Activated T-cell treated with anti-CD3 and anti-CD28 coated beads, Interleukin-2, amount 50 U/mL, for 4 hours (primary cell): ENCODE results near the gene HECTD1. TPM values are rescaled to one million over a fixed set of nuclear protein-coding genes. Genes with fewer than 3 reads are reported as not detected.
"Not testable (repeated sequence)": the region's sequence is repeated elsewhere in the genome, so short reads cannot be mapped to it uniquely, and the experiment has no call there.

Experiments
- ATAC-seq, 2 donors: fragments of 200-7000 bp; cut with Tn5 transposase; one replicate each; pipeline ENCODE4 v1.10.0; 2021
- DNase-seq: peaks from one replicate; pipeline ENCODE4 v3.0.0-alpha.2; 2020
- H3K27me3 Mint-ChIP-seq: one replicate; pipeline ENCODE4 v1.8.0; 2021; ENCODE audit warnings: low read depth, mixed read lengths
- H3K36me3 Mint-ChIP-seq: one replicate; pipeline ENCODE4 v1.8.0; 2022; ENCODE audit warnings: mixed read lengths; ENCODE audit not compliant: insufficient read depth
- H3K4me1 Mint-ChIP-seq: one replicate; pipeline ENCODE4 v1.8.0; 2021; ENCODE audit warnings: low read depth, mixed read lengths
- H3K4me3 Mint-ChIP-seq: one replicate; pipeline ENCODE4 v1.8.0; 2021; ENCODE audit warnings: mild to moderate bottlenecking, moderate library complexity, mixed read lengths
- H3K9me3 Mint-ChIP-seq: one replicate; pipeline ENCODE4 v1.8.0; 2021; ENCODE audit warnings: mixed read lengths
- total RNA-seq, 3 donors: library from RNA; stranded (reverse); gene quantifications; one replicate each; pipeline ENCODE4 v1.2.1, GENCODE V29; 2021

HECTD1 gene
- total RNA-seq, 3 donors from 2014 or later: 100 to 102 (median 101) TPM

GRCh38 chr14:31059152-31059924, 148.3 kb downstream of the HECTD1 start:
- ATAC-seq (no peak), DNase-seq (no peak)
- Mint-ChIP-seq H3K9me3 (no peaks in the 10 kb centered on the region), H3K4me3 (no peak overlapping the region), H3K4me1 (peaks cover 3% of the 10 kb centered on the region), H3K36me3 (no peaks in the 10 kb centered on the region), H3K27me3 (no peaks in the 10 kb centered on the region)

- Mint-ChIP-seq H3K27me3 (no peaks in the 10 kb centered on the region), H3K4me1 (peaks cover 3% of the 10 kb centered on the region), H3K9me3 (no peaks in the 10 kb centered on the region), H3K36me3 (no peaks in the 10 kb centered on the region), H3K4me3 (no peak overlapping the region)
- DNase-seq: no peak
- no peak for ATAC-seq
Observed at GRCh38 chr14:31057701-31058364, 149.8 kb downstream of the HECTD1 start.

GRCh38 chr14:31057035-31057434, 150.6 kb downstream of the HECTD1 start:
- no peaks in the 10 kb centered on the region for H3K9me3 Mint-ChIP-seq
- DNase-seq (no peak), ATAC-seq (no peak)
- H3K36me3 Mint-ChIP-seq: no peaks in the 10 kb centered on the region
- no peaks in the 10 kb centered on the region for H3K27me3 Mint-ChIP-seq
- no peak overlapping the region for H3K4me3 Mint-ChIP-seq
- peaks cover 3% of the 10 kb centered on the region for H3K4me1 Mint-ChIP-seq

GRCh38 chr14:31052905-31053586, 154.5 kb downstream of the HECTD1 start:
- not testable (repeated sequence) for DNase-seq, H3K36me3 Mint-ChIP-seq, H3K9me3 Mint-ChIP-seq, H3K4me1 Mint-ChIP-seq, ATAC-seq, H3K27me3 Mint-ChIP-seq, H3K4me3 Mint-ChIP-seq

GRCh38 chr14:31051511-31051910, 156.1 kb downstream of the HECTD1 start:
- H3K27me3 Mint-ChIP-seq: no peaks in the 10 kb centered on the region
- no peak for ATAC-seq
- H3K9me3 Mint-ChIP-seq: no peaks in the 10 kb centered on the region
- H3K4me3 Mint-ChIP-seq: no peak overlapping the region
- H3K36me3 Mint-ChIP-seq: no peaks in the 10 kb centered on the region
- peaks cover 4% of the 10 kb centered on the region for H3K4me1 Mint-ChIP-seq
- DNase-seq: no peak

- ATAC-seq (no peak), DNase-seq (no peak)
- peaks cover 4% of the 10 kb centered on the region for H3K4me1 Mint-ChIP-seq
- no peaks in the 10 kb centered on the region for H3K27me3 Mint-ChIP-seq
- no peaks in the 10 kb centered on the region for H3K36me3 Mint-ChIP-seq
- no peaks in the 10 kb centered on the region for H3K9me3 Mint-ChIP-seq
- H3K4me3 Mint-ChIP-seq: no peak overlapping the region
Observed at GRCh38 chr14:31051023-31051422, 156.6 kb downstream of the HECTD1 start.

Other genes starting within 250 kb of the HECTD1 start
- 10 to 100 TPM; 11.5 to 12.8 (median 12.2) TPM for gene AP4S1, start 182.1 kb downstream of the HECTD1 start, total RNA-seq
- 10 to 100 TPM; 21.4 to 24.1 (median 23.3) TPM for gene STRN3, start 181.4 kb downstream of the HECTD1 start, total RNA-seq
- 10 to 100 TPM; 10.7 to 13.0 (median 12.0) TPM for gene HEATR5A, start 212.8 kb upstream of the HECTD1 start, total RNA-seq
- 10 to 100 TPM; 29.0 to 31.8 (median 30.2) TPM for gene DTD2, start 249.7 kb upstream of the HECTD1 start, total RNA-seq